GM12892 (cell line): ENCODE data around the gene DOCK7.

Experiments
- DNase-seq: peaks from one replicate; pipeline ENCODE4 v3.0.0; 2011; ENCODE audit not compliant: insufficient read length
- FAIRE-seq: peaks from 2 replicates; lab custom pipeline; 2011; peaks lifted over from hg19 to GRCh38; lab: Jason Lieb, UNC
- POLR2A ChIP-seq: IDR thresholded peaks from 2 replicates; pipeline ENCODE4 v1.6.1; 2011; ENCODE audit warnings: low read depth, low read length, control low read depth
- POLR2AphosphoS5 ChIP-seq: IDR thresholded peaks from 2 replicates; pipeline ENCODE4 v1.6.1; 2011; ENCODE audit warnings: low read depth, low read length, control low read depth
- TAF1 ChIP-seq: IDR thresholded peaks from 2 replicates; pipeline ENCODE4 v1.6.1; 2011; ENCODE audit warnings: low read depth, mild to moderate bottlenecking, control low read depth, low read length, borderline replicate concordance

Gene DOCK7

GRCh38 chr1:62436039-62436465 is 252.1 kb downstream of the DOCK7 start:
- TF ChIP-seq POLR2AphosphoS5 (peak; percentile 88; the same call in 1 of the 2 replicates), TAF1 (peak; percentile 89), POLR2A (peak; percentile 95)
- peak; percentile 55 for DNase-seq
- FAIRE-seq = peak; percentile 97

GRCh38 chr1:62435231-62436038 is 252.8 kb downstream of the DOCK7 start:
- FAIRE-seq (no peak), DNase-seq (no peak)
- TF ChIP-seq TAF1 = no peak
- TF ChIP-seq POLR2A = no peak
- no peak for TF ChIP-seq POLR2AphosphoS5

- no peak for DNase-seq
- TF ChIP-seq TAF1 (no peak), POLR2AphosphoS5 (no peak), POLR2A (no peak)
- no peak for FAIRE-seq
These were observed 253.6 kb downstream of the DOCK7 start for GRCh38 chr1:62434618-62435001.

- DNase-seq (no peak), FAIRE-seq (no peak)
These were observed 254.1 kb downstream of the DOCK7 start for GRCh38 chr1:62433861-62434617.

GRCh38 chr1:62429581-62429980 is 258.6 kb downstream of the DOCK7 start:
- no peak for TF ChIP-seq POLR2AphosphoS5
- no peak for TF ChIP-seq TAF1
- no peak for TF ChIP-seq POLR2A
- DNase-seq (no peak), FAIRE-seq (no peak)

More at GRCh38 chr1:62433861-62434617, 254.1 kb downstream of the DOCK7 start:
- TF ChIP-seq TAF1 = no peak
- no peak for TF ChIP-seq POLR2A
- no peak for TF ChIP-seq POLR2AphosphoS5

- FAIRE-seq = no peak
- TF ChIP-seq POLR2A (no peak), POLR2AphosphoS5 (no peak), TAF1 (no peak)
- no peak for DNase-seq
These were observed 259.8 kb downstream of the DOCK7 start for GRCh38 chr1:62428351-62428750.

GRCh38 chr1:62426794-62427193 is 261.4 kb downstream of the DOCK7 start:
- TF ChIP-seq TAF1 (no peak), POLR2A (no peak), POLR2AphosphoS5 (no peak)
- no peak for FAIRE-seq
- DNase-seq = no peak

GRCh38 chr1:62426237-62426636 is 261.9 kb downstream of the DOCK7 start:
- no peak for FAIRE-seq
- no peak for TF ChIP-seq POLR2AphosphoS5
- TF ChIP-seq POLR2A = no peak
- TF ChIP-seq TAF1 = no peak
- no peak for DNase-seq

GRCh38 chr1:62425041-62425440 is 263.1 kb downstream of the DOCK7 start:
- TF ChIP-seq POLR2A = no peak
- TF ChIP-seq TAF1 = no peak
- no peak for TF ChIP-seq POLR2AphosphoS5

GRCh38 chr1:62424411-62424810 is 263.8 kb downstream of the DOCK7 start:
- no peak for DNase-seq
- TF ChIP-seq POLR2A (no peak), TAF1 (no peak)
- no peak for FAIRE-seq

More at GRCh38 chr1:62425041-62425440, 263.1 kb downstream of the DOCK7 start:
- FAIRE-seq (no peak), DNase-seq (no peak)

GRCh38 chr1:62423580-62424242 is 264.5 kb downstream of the DOCK7 start:
- DNase-seq (no peak), FAIRE-seq (no peak)
- TF ChIP-seq POLR2AphosphoS5 (no peak), POLR2A (no peak), TAF1 (no peak)
